Dendritic cell treated with granulocyte-macrophage colony-stimulating factor and Interleukin-4, amounts not matched to agents 40 ng/mL and 50 ng/mL, for 4 days (primary cell): ENCODE data around the gene INO80.

Experiments used
- H3K27ac Mint-ChIP-seq: one replicate; pipeline ENCODE4 v1.8.0; 2022; ENCODE audit warnings: mild to moderate bottlenecking, mixed read lengths
- H3K27me3 Mint-ChIP-seq: one replicate; pipeline ENCODE4 v1.8.0; 2022; ENCODE audit warnings: mild to moderate bottlenecking, mixed read lengths
- H3K36me3 Mint-ChIP-seq: one replicate; pipeline ENCODE4 v1.8.0; 2022; ENCODE audit warnings: low read depth, mixed read lengths
- H3K4me1 Mint-ChIP-seq: one replicate; pipeline ENCODE4 v1.8.0; 2022; ENCODE audit warnings: low read depth, mixed read lengths
- H3K4me3 Mint-ChIP-seq: one replicate; pipeline ENCODE4 v1.8.0; 2022; ENCODE audit warnings: mild to moderate bottlenecking, moderate library complexity, mixed read lengths
- H3K9me3 Mint-ChIP-seq: one replicate; pipeline ENCODE4 v1.8.0; 2022; ENCODE audit warnings: mixed read lengths
- intact Hi-C: fragments of 100-400 bp; cut with micrococcal nuclease; formaldehyde crosslinking; loops from one replicate; pipeline ENCODE4 v1.15.0; 2022

Gene INO80

DNA sequence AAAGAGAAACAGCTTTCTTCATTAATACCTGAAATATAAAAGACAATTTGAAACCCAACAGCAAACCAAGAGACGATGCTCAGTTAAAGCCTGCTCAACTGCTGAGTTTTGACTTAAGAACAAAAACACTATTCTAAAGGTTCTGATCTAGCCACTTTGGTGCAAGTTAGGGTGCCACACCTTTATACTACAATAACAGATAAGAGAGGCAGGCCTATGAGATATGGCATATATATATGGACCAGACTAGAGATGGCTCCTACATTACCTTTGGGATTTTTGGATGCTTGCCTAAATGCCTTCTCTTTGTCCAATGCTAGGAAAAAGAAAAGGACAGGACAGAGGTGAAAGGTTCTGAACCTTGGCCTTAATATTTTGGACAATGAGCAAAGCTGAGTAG is 68.6 kb downstream of the INO80 start:
- Mint-ChIP-seq H3K36me3 (peaks cover 100% of the 10 kb centered on the region), H3K27ac (no peak overlapping the region), H3K4me3 (no peak overlapping the region), H3K27me3 (no peaks in the 10 kb centered on the region), H3K4me1 (no peaks in the 10 kb centered on the region), H3K9me3 (no peaks in the 10 kb centered on the region)
- intact Hi-C loops = no loop called here

DNA sequence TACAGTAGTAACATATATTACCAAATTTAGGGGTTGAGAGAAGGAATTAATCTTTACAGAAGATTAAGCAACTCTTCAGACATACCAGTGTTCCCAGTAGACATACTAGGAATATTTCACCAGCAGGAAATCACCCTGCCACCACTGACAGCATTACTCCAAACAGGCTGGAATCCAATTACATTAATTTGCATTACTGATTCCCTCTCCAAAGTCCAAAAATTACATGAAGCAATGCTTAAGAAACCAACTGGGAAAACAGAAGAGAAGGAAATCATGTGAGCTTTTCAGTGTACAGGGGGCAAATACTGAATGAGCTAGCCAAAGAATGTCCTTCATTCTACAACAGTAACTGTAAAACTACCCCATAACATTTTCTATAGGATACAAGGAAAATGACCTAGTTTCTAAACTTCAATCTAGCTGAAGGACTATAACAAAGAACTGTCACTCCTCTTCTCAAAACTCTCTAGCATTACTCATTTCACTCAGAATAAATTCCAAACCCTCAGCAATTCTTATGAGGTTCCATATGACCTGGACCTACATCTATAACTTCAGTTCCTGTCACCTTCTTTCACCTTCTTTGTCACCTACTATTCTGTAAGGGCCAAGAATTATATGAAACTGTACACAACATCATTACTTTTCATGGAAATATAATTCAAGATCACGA is 72.7 kb downstream of the INO80 start:
- Mint-ChIP-seq H3K9me3 (no peaks in the 10 kb centered on the region), H3K27ac (no peak overlapping the region), H3K27me3 (no peaks in the 10 kb centered on the region), H3K36me3 (peaks cover 100% of the 10 kb centered on the region), H3K4me1 (no peaks in the 10 kb centered on the region), H3K4me3 (no peak overlapping the region)
- intact Hi-C loops = no loop called here

DNA sequence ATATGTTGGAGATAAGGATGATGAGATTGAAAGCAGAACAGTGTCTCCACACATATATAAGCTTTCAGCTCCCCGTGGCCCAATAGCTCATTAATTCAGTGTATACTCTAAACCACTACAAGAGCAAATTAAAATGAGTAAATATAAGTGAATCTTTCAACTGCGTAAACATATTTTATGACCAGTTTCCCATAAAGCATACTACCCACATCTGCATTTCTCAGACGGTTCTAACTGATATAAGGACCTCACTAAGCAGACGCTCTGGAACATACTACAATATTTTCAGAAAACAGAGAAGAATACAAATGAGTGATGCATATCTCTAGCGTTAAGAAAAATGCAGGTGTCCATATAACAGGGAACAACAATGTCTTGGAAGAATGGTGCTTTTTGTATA is 73.2 kb downstream of the INO80 start:
- no peak overlapping the region for H3K27ac Mint-ChIP-seq
- H3K9me3 Mint-ChIP-seq = no peaks in the 10 kb centered on the region
- no peaks in the 10 kb centered on the region for H3K27me3 Mint-ChIP-seq
- no peak overlapping the region for H3K4me3 Mint-ChIP-seq
- intact Hi-C loops = no loop called here
- H3K36me3 Mint-ChIP-seq = peaks cover 100% of the 10 kb centered on the region
- no peaks in the 10 kb centered on the region for H3K4me1 Mint-ChIP-seq

DNA sequence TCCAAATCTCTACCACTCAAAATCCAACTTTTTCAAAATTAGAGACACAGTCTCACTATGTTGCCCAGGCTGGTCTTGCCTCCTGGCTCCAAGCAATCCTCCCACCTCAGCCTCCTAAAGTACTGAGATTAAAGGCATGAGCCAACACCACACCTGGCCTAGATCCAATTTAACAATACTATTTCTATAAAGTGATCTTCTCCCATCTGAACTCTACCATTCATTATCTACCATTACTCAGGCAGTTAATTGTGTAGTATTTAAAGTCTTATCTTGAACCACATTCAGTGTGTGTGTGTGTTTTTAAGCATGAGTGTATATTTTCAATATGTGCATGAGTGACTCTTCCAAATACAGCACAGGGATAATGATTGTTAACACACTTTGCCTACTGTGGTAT is 77.0 kb downstream of the INO80 start:
- intact Hi-C loops = no loop called here
- Mint-ChIP-seq H3K9me3 (no peaks in the 10 kb centered on the region), H3K4me3 (no peak overlapping the region), H3K27me3 (no peaks in the 10 kb centered on the region), H3K36me3 (peaks cover 80% of the 10 kb centered on the region), H3K4me1 (no peaks in the 10 kb centered on the region), H3K27ac (no peak overlapping the region)

DNA sequence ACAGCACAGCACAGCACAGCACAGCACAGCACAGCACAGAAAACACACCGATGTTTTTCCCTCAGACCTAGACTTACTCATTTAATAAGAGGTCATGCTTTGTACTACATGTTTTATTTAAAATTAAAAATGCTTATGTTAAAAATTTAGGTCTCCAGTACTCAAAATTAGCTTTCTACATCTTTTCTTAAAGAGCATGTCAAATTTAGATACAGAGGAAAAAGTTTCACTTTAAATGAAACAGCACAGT is 84.1 kb downstream of the INO80 start:
- H3K36me3 Mint-ChIP-seq = peaks cover 70% of the 10 kb centered on the region
- no peaks in the 10 kb centered on the region for H3K27me3 Mint-ChIP-seq
- no peak overlapping the region for H3K27ac Mint-ChIP-seq
- intact Hi-C loops = no loop called here
- H3K4me1 Mint-ChIP-seq = no peaks in the 10 kb centered on the region
- no peaks in the 10 kb centered on the region for H3K9me3 Mint-ChIP-seq
- no peak overlapping the region for H3K4me3 Mint-ChIP-seq

DNA sequence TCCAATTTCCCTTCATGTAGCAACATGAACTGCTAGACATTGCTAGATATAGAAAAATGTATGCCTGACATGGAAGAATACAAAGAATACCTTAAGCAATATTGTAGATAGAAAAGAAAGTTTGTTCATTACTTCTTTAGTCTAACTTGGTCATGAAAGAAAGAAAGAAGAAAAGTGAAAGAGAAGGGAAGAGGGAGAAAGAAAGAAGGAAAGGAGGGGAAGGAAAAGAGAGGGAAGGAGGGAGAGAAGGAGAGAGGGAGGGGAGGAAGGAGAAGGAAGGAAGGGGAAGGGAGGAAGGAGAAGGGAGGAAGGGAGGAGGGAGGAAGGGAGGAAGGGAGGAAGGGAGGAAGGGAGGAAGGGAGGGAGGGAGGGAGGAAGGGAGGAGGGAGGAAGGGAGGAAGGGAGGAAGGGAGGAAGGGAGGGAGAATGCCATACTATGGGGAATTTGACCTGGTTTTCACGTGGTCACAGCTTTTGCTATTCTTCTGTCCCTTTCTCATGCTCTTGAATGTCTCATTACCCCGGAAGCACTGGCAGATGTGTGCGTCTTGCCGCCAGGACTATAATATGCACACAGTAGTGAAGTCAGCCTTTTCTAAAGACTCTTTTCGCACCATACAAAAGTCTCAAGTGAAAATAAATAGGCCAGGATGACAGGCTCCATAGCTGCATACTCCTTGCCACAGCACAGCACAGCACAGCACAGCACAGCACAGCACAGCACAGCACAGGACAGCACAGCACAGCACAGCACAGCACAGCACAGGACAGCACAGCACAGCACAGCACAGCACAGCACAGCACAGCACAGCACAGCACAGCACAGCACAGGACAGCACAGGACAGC is 84.6 kb downstream of the INO80 start:
- intact Hi-C loops = no loop called here
- Mint-ChIP-seq H3K27me3 (no peaks in the 10 kb centered on the region), H3K27ac (peak overlapping the region; percentile 30), H3K4me3 (no peak overlapping the region), H3K9me3 (no peaks in the 10 kb centered on the region), H3K36me3 (peaks cover 76% of the 10 kb centered on the region), H3K4me1 (no peaks in the 10 kb centered on the region)

DNA sequence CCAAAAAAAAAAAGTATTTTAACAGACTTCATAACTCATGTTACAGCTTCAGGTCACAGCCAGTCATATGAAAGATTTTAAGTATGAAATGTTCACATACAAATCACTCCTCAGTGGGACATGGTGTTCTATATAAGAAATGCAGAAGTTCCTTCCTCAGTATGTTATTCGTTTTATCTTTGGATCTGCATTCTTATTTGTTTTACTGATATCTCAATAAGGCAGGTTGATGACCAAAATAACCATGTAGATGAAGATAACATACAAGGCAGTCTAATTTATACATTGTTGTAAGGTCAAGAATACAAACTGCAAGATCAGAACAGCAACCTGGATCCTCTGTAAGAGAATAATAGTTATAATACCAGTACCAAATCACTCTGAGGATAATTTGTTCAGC is 87.2 kb downstream of the INO80 start:
- H3K27me3 Mint-ChIP-seq = no peaks in the 10 kb centered on the region
- H3K27ac Mint-ChIP-seq = no peak overlapping the region
- no peak overlapping the region for H3K4me3 Mint-ChIP-seq
- peaks cover 83% of the 10 kb centered on the region for H3K36me3 Mint-ChIP-seq
- intact Hi-C loops = no loop called here
- H3K9me3 Mint-ChIP-seq = no peaks in the 10 kb centered on the region
- H3K4me1 Mint-ChIP-seq = no peaks in the 10 kb centered on the region

DNA sequence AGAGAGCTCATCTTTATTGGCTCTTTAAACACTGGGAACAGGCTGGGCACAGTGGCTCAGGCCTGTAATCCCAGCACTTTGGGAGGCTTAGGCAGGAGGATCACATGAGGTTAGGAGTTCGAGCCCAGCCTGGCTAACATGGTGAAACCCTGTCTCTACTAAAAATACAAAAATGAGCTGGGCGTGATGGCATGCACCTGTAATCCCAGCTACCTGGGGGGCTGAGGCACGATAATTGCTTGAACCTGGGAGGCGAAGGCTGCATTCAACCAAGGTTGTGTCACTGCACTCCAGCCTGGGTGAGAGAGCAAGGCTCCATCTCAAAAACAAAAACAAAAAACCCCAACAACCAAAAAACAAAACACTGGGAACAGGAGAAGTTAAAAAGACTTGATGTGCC is 90.7 kb downstream of the INO80 start:
- no peaks in the 10 kb centered on the region for H3K27me3 Mint-ChIP-seq
- no peaks in the 10 kb centered on the region for H3K9me3 Mint-ChIP-seq
- no peak overlapping the region for H3K27ac Mint-ChIP-seq
- H3K36me3 Mint-ChIP-seq = peaks cover 80% of the 10 kb centered on the region
- intact Hi-C loops = no loop called here
- no peaks in the 10 kb centered on the region for H3K4me1 Mint-ChIP-seq
- H3K4me3 Mint-ChIP-seq = no peak overlapping the region

DNA sequence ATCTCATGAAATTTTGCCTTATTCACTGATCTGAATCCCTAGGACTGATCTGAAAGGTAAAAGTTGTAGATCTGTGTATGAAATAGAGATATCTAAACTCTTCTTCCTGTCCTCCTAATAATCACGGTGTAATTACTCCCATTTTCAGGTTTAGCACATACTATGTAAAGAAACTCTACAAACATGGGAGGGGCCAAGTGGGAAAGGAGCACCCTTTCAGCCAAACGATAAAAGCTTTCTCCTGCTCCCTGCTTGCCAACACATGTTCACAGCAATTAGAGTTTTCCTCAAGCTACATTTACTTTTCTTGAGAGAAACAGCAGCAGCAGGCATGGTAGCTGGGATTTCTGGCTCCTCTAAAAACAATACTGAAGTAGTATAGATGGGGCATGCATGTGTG is 91.2 kb downstream of the INO80 start:
- H3K4me1 Mint-ChIP-seq = no peaks in the 10 kb centered on the region
- no peak overlapping the region for H3K4me3 Mint-ChIP-seq
- no peak overlapping the region for H3K27ac Mint-ChIP-seq
- H3K36me3 Mint-ChIP-seq = peaks cover 81% of the 10 kb centered on the region
- H3K27me3 Mint-ChIP-seq = no peaks in the 10 kb centered on the region
- H3K9me3 Mint-ChIP-seq = no peaks in the 10 kb centered on the region
- intact Hi-C loops = no loop called here

DNA sequence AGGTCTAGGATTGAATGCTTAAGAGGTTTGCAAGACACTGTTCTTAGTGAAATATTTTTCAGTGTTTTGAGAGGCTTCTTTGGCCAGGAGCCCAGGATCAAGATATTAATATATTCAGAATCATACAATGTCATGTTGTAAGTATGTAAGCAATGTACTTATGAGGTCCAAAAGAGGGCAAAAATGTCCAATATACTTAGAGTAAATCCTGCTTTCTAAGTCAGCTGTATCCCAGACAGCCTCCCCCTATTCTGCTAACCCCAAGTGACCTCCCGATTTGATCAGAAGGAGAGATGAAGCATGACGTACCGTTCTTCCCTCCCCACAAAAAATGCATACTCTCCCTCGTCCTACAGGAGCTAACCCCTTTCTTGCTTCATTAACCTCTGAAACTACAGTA is 91.9 kb downstream of the INO80 start:
- Mint-ChIP-seq H3K27ac (no peak overlapping the region), H3K9me3 (no peaks in the 10 kb centered on the region), H3K27me3 (no peaks in the 10 kb centered on the region), H3K4me3 (no peak overlapping the region), H3K4me1 (peaks cover 4% of the 10 kb centered on the region), H3K36me3 (peaks cover 83% of the 10 kb centered on the region)
- intact Hi-C loops = no loop called here

DNA sequence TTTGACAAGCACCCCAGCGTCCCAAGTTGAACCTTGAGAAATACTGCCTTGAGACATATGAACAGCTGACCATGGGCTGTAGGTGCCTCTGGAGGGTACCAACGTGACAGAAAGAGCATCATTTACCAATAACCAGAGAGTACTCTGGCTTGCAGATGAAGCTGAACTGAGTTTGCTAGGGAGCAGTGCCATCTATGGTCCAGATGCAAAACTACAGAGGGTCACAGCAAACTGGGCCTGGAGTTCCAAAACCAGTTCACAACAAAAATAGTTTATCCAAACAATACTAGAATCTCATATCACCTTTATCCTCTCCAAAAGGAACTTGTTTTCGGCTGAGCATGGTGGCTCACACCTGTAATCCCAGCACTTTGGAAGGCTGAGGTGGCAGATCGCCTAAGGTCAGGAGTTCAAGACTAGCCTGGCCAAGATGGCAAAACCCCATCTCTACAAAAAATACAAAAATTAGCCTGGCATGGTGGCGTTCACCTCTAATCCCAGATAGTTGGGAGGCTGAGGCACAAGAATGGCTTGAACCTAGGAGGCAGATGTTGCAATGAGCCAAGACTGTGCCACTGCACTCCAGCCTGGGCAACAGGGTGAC is 93.5 kb downstream of the INO80 start:
- Mint-ChIP-seq H3K9me3 (no peaks in the 10 kb centered on the region), H3K4me3 (no peak overlapping the region), H3K36me3 (peaks cover 87% of the 10 kb centered on the region), H3K27ac (no peak overlapping the region), H3K27me3 (no peaks in the 10 kb centered on the region), H3K4me1 (peaks cover 19% of the 10 kb centered on the region)
- intact Hi-C loops = loop anchor here (2.0 kb wide), 1 partner anchor 118 kb away; no protein-coding TSS in a partner anchor

DNA sequence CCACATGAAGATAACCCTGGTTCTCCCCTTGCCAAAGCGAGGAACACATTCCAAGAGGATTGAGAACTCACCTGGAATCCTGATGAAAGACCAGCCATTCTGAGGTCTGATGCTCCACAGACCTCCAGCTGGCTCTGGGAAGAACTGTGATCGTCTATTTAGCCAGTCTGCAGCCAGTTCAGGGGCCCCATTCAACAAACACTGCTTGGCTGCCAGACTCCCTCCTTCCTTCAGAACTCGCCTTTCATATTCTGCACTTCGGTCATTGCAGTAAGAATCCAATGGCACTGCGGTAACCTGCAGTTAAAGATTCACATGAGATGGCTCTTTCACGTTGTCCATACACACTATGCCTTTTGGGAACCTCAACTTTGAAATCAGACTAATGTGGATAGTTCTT is 95.3 kb downstream of the INO80 start:
- H3K36me3 Mint-ChIP-seq = peaks cover 87% of the 10 kb centered on the region
- no peak overlapping the region for H3K4me3 Mint-ChIP-seq
- H3K27ac Mint-ChIP-seq = no peak overlapping the region
- no peaks in the 10 kb centered on the region for H3K9me3 Mint-ChIP-seq
- peaks cover 31% of the 10 kb centered on the region for H3K4me1 Mint-ChIP-seq
- intact Hi-C loops = no loop called here
- H3K27me3 Mint-ChIP-seq = no peaks in the 10 kb centered on the region

DNA sequence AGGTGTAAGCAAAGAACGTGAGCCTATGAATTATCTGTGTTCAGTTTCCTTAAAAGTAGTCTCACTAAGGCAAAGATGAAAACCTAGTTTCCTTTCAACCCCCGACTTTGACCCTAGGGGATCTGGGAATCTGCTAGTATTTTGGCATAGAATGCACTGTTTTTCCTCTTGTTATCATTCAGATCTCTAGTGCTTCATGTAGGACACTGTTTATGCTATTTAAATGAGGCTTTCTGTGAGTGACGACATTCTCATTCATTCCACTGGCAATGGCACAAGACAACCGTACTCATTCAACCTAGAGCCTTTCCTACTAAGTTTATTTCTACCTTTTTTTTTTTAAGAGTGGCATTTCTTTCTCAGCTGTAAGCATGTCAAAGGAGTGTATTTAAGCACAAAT is 95.8 kb downstream of the INO80 start:
- intact Hi-C loops = no loop called here
- H3K36me3 Mint-ChIP-seq = peaks cover 87% of the 10 kb centered on the region

DNA sequence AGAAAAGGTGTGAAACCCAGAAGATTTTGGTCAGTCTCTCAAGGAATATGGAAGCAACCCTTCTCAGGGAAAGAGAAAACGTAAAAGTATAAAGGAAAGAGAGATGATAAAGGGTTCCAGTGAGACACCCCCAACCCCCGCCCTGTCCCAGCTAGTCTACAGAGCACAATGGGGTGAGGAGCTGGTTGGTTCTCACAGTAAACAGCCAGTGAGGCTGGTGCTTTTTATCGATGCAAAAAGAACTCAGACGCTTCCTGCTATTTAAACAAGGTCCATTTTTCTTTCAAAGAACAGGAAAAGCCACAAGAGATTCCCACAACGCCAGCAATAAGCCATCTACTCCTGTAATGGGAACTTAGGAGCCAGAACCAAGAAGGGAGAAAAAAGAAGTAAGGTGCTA is 96.9 kb downstream of the INO80 start:
- intact Hi-C loops = loop anchor here (10.0 kb wide), 1 partner anchor 274 kb away; no protein-coding TSS in a partner anchor
- H3K9me3 Mint-ChIP-seq = no peaks in the 10 kb centered on the region
- peaks cover 41% of the 10 kb centered on the region for H3K4me1 Mint-ChIP-seq
- no peaks in the 10 kb centered on the region for H3K27me3 Mint-ChIP-seq
- no peak overlapping the region for H3K4me3 Mint-ChIP-seq
- H3K36me3 Mint-ChIP-seq = peaks cover 86% of the 10 kb centered on the region
- no peak overlapping the region for H3K27ac Mint-ChIP-seq

More for the DNA sequence above, 95.8 kb downstream of the INO80 start:
- Mint-ChIP-seq H3K27ac (no peak overlapping the region), H3K27me3 (no peaks in the 10 kb centered on the region), H3K4me3 (no peak overlapping the region), H3K4me1 (peaks cover 31% of the 10 kb centered on the region), H3K9me3 (no peaks in the 10 kb centered on the region)
